ENCODE measurements around the gene KLHL3. TPM values are rescaled to one million over a fixed set of nuclear protein-coding genes. Genes with fewer than 3 reads are reported as not detected.
A peak's percentile ranks its signal among the peaks of the same experiment; 100 is the strongest.

The KLHL3 gene
- total RNA-seq, 6 experiments from 2014 or later = 1.9 to 8.5 (median 3.3) TPM

DNA sequence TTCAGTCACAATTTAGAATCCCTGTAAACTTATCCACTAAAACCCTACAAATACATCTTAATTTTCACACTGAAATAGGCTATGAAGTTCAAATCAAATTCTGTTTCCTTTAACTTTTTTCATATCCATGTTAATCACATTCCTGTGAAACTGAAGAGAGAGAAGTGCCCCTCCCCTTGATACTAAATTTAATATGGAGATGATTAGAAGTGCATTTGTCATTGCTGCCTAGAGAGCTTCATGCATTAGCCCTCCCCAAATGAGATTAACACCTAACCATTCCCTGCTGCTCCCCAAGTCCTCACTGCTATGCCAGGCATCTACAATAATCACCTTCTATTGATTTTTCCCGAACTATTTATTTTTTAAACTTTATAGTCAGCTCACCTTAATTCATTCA, 151.6 kb downstream of the KLHL3 start:
- Histone ChIP-seq H3K9me3 (no peaks in the 10 kb centered on the region), H3K27me3 (no peaks in the 10 kb centered on the region), H3K4me3 (no peak overlapping the region), H3K36me3 (no peaks in the 10 kb centered on the region), H3K27ac (no peak overlapping the region), H3K4me1 (no peaks in the 10 kb centered on the region)
- intact Hi-C loops (cut with DNase I) = no loop called here
- DNase-seq (no peak), ATAC-seq (no peak)
- no peak for TF ChIP-seq POLR2A (IDR thresholded peaks at IDR 0.05)
- TF ChIP-seq, protein P1, sequence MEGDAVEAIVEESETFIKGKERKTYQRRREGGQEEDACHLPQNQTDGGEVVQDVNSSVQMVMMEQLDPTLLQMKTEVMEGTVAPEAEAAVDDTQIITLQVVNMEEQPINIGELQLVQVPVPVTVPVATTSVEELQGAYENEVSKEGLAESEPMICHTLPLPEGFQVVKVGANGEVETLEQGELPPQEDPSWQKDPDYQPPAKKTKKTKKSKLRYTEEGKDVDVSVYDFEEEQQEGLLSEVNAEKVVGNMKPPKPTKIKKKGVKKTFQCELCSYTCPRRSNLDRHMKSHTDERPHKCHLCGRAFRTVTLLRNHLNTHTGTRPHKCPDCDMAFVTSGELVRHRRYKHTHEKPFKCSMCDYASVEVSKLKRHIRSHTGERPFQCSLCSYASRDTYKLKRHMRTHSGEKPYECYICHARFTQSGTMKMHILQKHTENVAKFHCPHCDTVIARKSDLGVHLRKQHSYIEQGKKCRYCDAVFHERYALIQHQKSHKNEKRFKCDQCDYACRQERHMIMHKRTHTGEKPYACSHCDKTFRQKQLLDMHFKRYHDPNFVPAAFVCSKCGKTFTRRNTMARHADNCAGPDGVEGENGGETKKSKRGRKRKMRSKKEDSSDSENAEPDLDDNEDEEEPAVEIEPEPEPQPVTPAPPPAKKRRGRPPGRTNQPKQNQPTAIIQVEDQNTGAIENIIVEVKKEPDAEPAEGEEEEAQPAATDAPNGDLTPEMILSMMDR (IDR thresholded peaks at IDR 0.05) = no peak
- WGBS (ENCODE audit: insufficient coverage, low coverage, low lambda C conversion rate, missing lambda C conversion rate) = 38% methylated on average over 1 of the region's 1 CpG

GRCh38 chr5:137583129-137583528, 152.8 kb downstream of the KLHL3 start:
- Histone ChIP-seq H3K27ac (no peak overlapping the region), H3K9me3 (no peaks in the 10 kb centered on the region), H3K36me3 (no peaks in the 10 kb centered on the region), H3K27me3 (no peaks in the 10 kb centered on the region), H3K4me3 (no peak overlapping the region), H3K4me1 (no peaks in the 10 kb centered on the region)
- intact Hi-C loops (cut with DNase I) = no loop called here
- ATAC-seq (no peak), DNase-seq (no peak)
- no peak for TF ChIP-seq POLR2A (IDR thresholded peaks at IDR 0.05)
- TF ChIP-seq, protein P1 (IDR thresholded peaks at IDR 0.05) = no peak
- WGBS (ENCODE audit: insufficient coverage, low coverage, low lambda C conversion rate, missing lambda C conversion rate) = 56% methylated on average over 3 of the region's 3 CpGs

- no peak for DNase-seq
- intact Hi-C loops (cut with DNase I) = no loop called here
- ATAC-seq = no peak
- TF ChIP-seq, protein P1 (IDR thresholded peaks at IDR 0.05) = no peak
- TF ChIP-seq POLR2A (IDR thresholded peaks at IDR 0.05) = no peak
- 45% methylated on average over 4 of the region's 4 CpGs for whole genome bisulfite sequencing (ENCODE audit: insufficient coverage, low coverage, low lambda C conversion rate, missing lambda C conversion rate)
- no peaks in the 10 kb centered on the region for H3K4me1 ChIP-seq
- H3K27ac ChIP-seq = no peak overlapping the region
- no peak overlapping the region for H3K4me3 ChIP-seq
- H3K9me3 ChIP-seq = no peaks in the 10 kb centered on the region
- H3K27me3 ChIP-seq = no peaks in the 10 kb centered on the region
- no peaks in the 10 kb centered on the region for H3K36me3 ChIP-seq
Observed at GRCh38 chr5:137582218-137582617, 153.7 kb downstream of the KLHL3 start.

- WGBS (ENCODE audit: insufficient coverage, low coverage, low lambda C conversion rate, missing lambda C conversion rate) = 25% methylated on average over 2 of the region's 6 CpGs
- Histone ChIP-seq H3K36me3 (no peaks in the 10 kb centered on the region), H3K9me3 (no peaks in the 10 kb centered on the region), H3K27me3 (no peaks in the 10 kb centered on the region), H3K4me1 (no peaks in the 10 kb centered on the region), H3K27ac (no peak overlapping the region), H3K4me3 (no peak overlapping the region)
- ATAC-seq = no peak
- no peak for DNase-seq
- TF ChIP-seq POLR2A (IDR thresholded peaks at IDR 0.05) = no peak
- TF ChIP-seq, protein P1 (IDR thresholded peaks at IDR 0.05) = no peak
- intact Hi-C loops (cut with DNase I) = no loop called here
Observed at GRCh38 chr5:137581776-137582175, 154.1 kb downstream of the KLHL3 start.

DNA sequence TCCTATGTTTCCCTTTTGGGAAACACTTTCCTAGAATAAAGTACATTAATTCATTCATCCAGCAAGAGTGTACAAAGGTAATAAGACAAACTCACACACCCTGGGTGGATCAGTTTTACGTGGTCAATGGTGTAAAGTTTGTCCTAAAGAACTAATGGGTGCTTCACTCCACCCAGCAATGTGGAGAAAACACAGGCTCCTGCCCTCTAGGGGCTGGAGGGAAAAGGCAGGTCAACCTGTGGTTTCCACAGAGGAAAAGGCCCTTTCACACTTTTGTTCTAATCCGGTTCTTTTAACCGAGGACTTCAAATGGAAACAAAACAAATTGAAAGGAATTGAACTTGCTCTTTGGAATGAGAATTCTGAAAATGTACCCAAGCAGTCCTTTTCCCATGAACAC, 155.9 kb downstream of the KLHL3 start:
- no peak for ATAC-seq
- intact Hi-C loops (cut with DNase I) = no loop called here
- Histone ChIP-seq H3K36me3 (no peaks in the 10 kb centered on the region), H3K27me3 (no peaks in the 10 kb centered on the region), H3K4me1 (no peaks in the 10 kb centered on the region), H3K4me3 (no peak overlapping the region), H3K27ac (no peak overlapping the region), H3K9me3 (no peaks in the 10 kb centered on the region)
- no peak for DNase-seq
- WGBS (ENCODE audit: insufficient coverage, low coverage, low lambda C conversion rate, missing lambda C conversion rate) = 66% methylated on average over 3 of the region's 3 CpGs
- no peak for TF ChIP-seq POLR2A (IDR thresholded peaks at IDR 0.05)
- TF ChIP-seq, protein P1 (IDR thresholded peaks at IDR 0.05) = peak in 3 of 4 donors; percentile 17 to 34 (median 20)

All from right lobe of liver (tissue), 6 donors.